Lung (tissue), 12 donors: ENCODE data around the gene CPLX3. TPM values are rescaled to one million over a fixed set of nuclear protein-coding genes. Genes with fewer than 3 reads are reported as not detected.

Source experiments
- ATAC-seq: fragments of 200-7000 bp; cut with Tn5 transposase; one replicate; pipeline ENCODE4 v1.9.1; 2020; ENCODE audit warnings: moderate number of reproducible peaks; ENCODE audit not compliant: insufficient read depth, low FRiP score
- DNase-seq, 3 donors: peaks; one replicate each; pipeline ENCODE4 v3.0.0-alpha.2; 2013 to 2017
- H3K27ac ChIP-seq, 2 donors: one replicate each; pipeline ENCODE4 v1.5.1; 2013; ENCODE audit warnings: mild to moderate bottlenecking in 2 of 2, moderate library complexity in 2 of 2, control low read depth in 1 of 2, inconsistent platforms in 1 of 2, low read depth in 1 of 2, low read length in 1 of 2
- H3K27me3 ChIP-seq, 3 donors: one replicate each; pipeline ENCODE4 v1.5.1; 2013; ENCODE audit warnings: low read length in 2 of 3; ENCODE audit not compliant: control insufficient read depth in 3 of 3, insufficient read depth in 3 of 3
- H3K36me3 ChIP-seq, 4 donors: one replicate each; pipeline ENCODE4 v1.5.1; 2013; ENCODE audit warnings: low read length in 4 of 4, mild to moderate bottlenecking in 1 of 4, moderate library complexity in 1 of 4; ENCODE audit not compliant: control insufficient read depth in 4 of 4, insufficient read depth in 4 of 4
- H3K4me1 ChIP-seq, 5 donors: one replicate each; pipeline ENCODE4 v1.5.1; 2013; ENCODE audit warnings: low read length in 5 of 5, mild to moderate bottlenecking in 2 of 5, moderate library complexity in 1 of 5; ENCODE audit not compliant: control insufficient read depth in 5 of 5, insufficient read depth in 5 of 5
- H3K4me3 ChIP-seq: one replicate; pipeline ENCODE4 v1.5.1; 2013; ENCODE audit warnings: mild to moderate bottlenecking, control low read depth, moderate library complexity
- H3K9ac ChIP-seq, 2 donors: one replicate each; pipeline ENCODE4 v1.5.1; 2013; ENCODE audit warnings: low read length in 2 of 2, control low read depth in 1 of 2; ENCODE audit not compliant: insufficient read depth in 1 of 2
- H3K9me3 ChIP-seq, 4 donors: one replicate each; pipeline ENCODE4 v1.5.1; 2013; ENCODE audit warnings: low read length in 3 of 4, mild to moderate bottlenecking in 1 of 4, moderate library complexity in 1 of 4; ENCODE audit not compliant: control insufficient read depth in 4 of 4, insufficient read depth in 3 of 4
- WGBS, 2 donors: extraction: QIAGEN DNeasy Blood & Tissue Kit; methylation state at CpG; one replicate each; pipeline ENCODE4 v1.1.7; 2013; 5-methylcytosine and 5-hydroxymethylcytosine counted together
- polyA plus RNA-seq, 2 donors: library from polyadenylated mRNA; stranded (reverse); fragments of 200-250 nt; gene quantifications; one replicate each; pipeline ENCODE4 v1.2.1, GENCODE V29; 2013
- total RNA-seq, 2 donors: library from RNA; depleted of rRNA in 1 of 2; stranded (reverse); fragments of >200 nt in 1 of 2; gene quantifications; one replicate each; pipeline ENCODE4 v1.2.1, GENCODE V29; 2014 to 2021
- TF ChIP-seq, protein P1 (sequence below): IDR thresholded peaks from 2 replicates; pipeline ENCODE4 v1.5.1; 2012; ENCODE audit warnings: mild to moderate bottlenecking; ENCODE audit errors: control extremely low read depth, extremely low read depth
- donor health status: control.
- donor health status: control.
- donor health status: Bipolar disorder and iron deficiency.
- donor health status: healthy.
- donor health status: DM: yes; HTN: yes; CAD: no.

Gene CPLX3
- total and polyA plus RNA-seq, 4 donors = 0.10 to 0.13 TPM; not detected in 2

DNA sequence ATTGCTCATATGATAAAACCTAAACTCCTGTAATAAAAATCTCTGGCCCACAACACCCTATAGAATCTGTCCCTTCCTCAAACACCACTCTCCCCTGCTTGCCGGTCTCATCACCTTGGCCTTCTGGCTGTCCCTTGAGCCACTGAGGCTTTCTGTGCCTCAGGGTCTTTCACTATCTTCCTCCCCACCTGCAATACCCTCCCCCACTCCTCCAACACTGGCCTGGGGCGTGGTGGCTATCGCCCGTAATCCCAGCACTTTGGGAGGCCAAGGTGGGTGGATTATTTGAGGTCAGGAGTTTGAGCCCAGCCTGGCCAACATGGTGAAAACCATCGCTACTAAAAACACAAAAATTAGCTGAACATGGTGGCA, 47.8 kb upstream of the CPLX3 start:
- no peak for ATAC-seq
- DNase-seq = no peak
- Histone ChIP-seq H3K4me3 (no peak overlapping the region), H3K4me1 (peaks cover 5 to 39% (median 14%) of the 10 kb centered on the region in 5 donors), H3K27me3 (no peaks in the 10 kb centered on the region), H3K9me3 (no peaks in the 10 kb centered on the region), H3K27ac (no peak overlapping the region), H3K9ac (no peak overlapping the region), H3K36me3 (no peaks in the 10 kb centered on the region)
- 92% methylated on average over 5 of the region's 5 CpGs for WGBS, 2 donors
- TF ChIP-seq, protein P1, sequence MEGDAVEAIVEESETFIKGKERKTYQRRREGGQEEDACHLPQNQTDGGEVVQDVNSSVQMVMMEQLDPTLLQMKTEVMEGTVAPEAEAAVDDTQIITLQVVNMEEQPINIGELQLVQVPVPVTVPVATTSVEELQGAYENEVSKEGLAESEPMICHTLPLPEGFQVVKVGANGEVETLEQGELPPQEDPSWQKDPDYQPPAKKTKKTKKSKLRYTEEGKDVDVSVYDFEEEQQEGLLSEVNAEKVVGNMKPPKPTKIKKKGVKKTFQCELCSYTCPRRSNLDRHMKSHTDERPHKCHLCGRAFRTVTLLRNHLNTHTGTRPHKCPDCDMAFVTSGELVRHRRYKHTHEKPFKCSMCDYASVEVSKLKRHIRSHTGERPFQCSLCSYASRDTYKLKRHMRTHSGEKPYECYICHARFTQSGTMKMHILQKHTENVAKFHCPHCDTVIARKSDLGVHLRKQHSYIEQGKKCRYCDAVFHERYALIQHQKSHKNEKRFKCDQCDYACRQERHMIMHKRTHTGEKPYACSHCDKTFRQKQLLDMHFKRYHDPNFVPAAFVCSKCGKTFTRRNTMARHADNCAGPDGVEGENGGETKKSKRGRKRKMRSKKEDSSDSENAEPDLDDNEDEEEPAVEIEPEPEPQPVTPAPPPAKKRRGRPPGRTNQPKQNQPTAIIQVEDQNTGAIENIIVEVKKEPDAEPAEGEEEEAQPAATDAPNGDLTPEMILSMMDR = no peak

DNA sequence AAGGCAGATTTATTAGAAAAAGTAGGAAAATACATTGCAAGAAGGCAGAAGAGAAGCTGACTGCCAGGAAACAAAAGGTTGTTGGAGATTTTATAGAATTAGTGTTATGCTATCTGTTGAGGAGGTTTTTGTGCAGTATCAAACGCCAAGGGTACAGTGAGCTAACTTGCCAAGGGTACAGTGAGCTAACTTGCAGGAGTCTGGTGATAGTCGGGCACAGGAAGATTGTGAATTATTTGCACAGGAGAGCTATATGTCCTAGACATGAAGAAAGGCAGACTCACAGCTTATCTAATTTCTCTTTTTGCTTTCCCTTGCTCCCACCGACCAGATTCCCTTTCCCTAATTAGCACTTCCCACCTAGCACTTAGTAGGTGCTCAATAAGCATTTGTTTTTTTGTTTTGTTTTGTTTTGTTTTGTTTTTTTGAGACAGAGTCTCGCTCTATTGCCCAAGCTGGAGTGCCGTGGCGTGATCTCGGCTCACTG, 47.2 kb upstream of the CPLX3 start:
- DNase-seq = no peak

DNA sequence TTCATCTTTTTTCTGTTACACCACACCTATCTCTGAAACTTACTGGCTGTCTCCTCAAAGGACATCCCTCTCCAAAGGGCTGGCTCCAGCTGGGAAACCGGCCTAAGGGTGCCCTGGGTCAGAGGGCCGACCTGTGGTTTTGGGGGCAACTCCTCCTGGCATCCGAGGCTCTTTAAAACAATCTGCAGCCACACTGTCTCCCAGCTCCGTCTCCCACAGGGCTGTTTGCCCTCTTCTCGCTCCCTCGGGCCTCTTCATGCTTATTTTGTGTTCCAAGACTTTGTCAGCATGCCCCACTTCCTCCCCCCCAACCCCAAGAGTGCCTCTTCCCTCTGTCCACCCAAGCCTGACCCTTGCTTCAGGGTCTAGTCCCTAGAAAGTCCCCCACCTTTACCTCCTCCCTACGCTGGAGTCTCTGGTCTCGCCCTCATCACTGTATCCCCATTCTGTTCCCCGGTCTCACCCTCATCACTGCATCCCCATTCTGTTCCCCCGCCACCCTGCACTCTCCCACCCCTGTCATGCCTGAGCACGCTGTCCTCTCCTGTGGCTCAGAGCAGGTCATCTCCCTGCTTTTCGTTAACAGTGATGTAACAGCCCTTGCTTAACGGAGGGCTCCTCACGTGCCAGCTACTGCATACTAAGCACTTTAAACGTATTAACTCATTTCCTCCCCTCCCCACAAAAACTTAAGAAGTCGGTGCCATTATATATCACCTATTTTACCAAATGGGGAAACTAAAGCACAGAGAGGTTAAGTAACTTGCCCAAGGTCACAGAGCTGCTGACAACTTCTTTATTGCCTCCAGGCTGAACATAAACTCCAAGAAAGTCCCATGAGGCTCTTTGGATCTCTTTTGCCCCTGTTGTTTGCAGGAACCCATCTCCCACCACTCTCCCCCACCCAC, 45.6 kb upstream of the CPLX3 start:
- TF ChIP-seq, protein P1 = no peak
- Histone ChIP-seq H3K9ac (no peak overlapping the region), H3K4me1 (peaks cover 11 to 52% (median 19%) of the 10 kb centered on the region in 5 donors), H3K27me3 (no peaks in the 10 kb centered on the region), H3K27ac (peak overlapping the region in 1 of 2 donors; percentile 65), H3K4me3 (no peak overlapping the region), H3K9me3 (no peaks in the 10 kb centered on the region), H3K36me3 (peaks cover 0 to 7% (median 3%) of the 10 kb centered on the region in 4 donors)
- 32 to 46% methylated on average over 16 of the region's 16 CpGs for WGBS, 2 donors
- ATAC-seq (no peak), DNase-seq (no peak)

More for the DNA sequence above, 47.2 kb upstream of the CPLX3 start:
- no peak overlapping the region for H3K9ac ChIP-seq
- TF ChIP-seq, protein P1 = no peak
- ATAC-seq = no peak
- no peaks in the 10 kb centered on the region for H3K9me3 ChIP-seq
- H3K4me1 ChIP-seq = peaks cover 11 to 45% (median 14%) of the 10 kb centered on the region in 5 donors
- no peak overlapping the region for H3K4me3 ChIP-seq
- no peaks in the 10 kb centered on the region for H3K27me3 ChIP-seq
- WGBS, 2 donors = 52 to 75% methylated on average over 7 of the region's 7 CpGs
- H3K27ac ChIP-seq = no peak overlapping the region
- no peaks in the 10 kb centered on the region for H3K36me3 ChIP-seq
